Progenitor cell of endocrine pancreas (in vitro differentiated cells): ENCODE measurements around the gene ZNF366. TPM values are rescaled to one million over a fixed set of nuclear protein-coding genes. Genes with fewer than 3 reads are reported as not detected.

Experiments used
- DNase-seq: peaks from one replicate; pipeline ENCODE4 v3.0.0; 2021; ENCODE audit warnings: low spot score; ENCODE audit not compliant: unreplicated experiment
- H3K27ac Mint-ChIP-seq: 2 replicates; pipeline ENCODE4 v1.8.0; 2021; ENCODE audit warnings: mild to moderate bottlenecking, moderate library complexity, mixed read lengths
- H3K27me3 Mint-ChIP-seq: 2 replicates; pipeline ENCODE4 v1.8.0; 2021; ENCODE audit warnings: mixed read lengths
- H3K36me3 Mint-ChIP-seq: 2 replicates; pipeline ENCODE4 v1.8.0; 2022; ENCODE audit warnings: mixed read lengths; ENCODE audit not compliant: insufficient read depth
- H3K4me1 Mint-ChIP-seq: 2 replicates; pipeline ENCODE4 v1.8.0; 2021; ENCODE audit warnings: low read depth, mixed read lengths
- H3K4me3 Mint-ChIP-seq: 2 replicates; pipeline ENCODE4 v1.8.0; 2021; ENCODE audit warnings: low read depth, mild to moderate bottlenecking, moderate library complexity, mixed read lengths
- H3K9me3 Mint-ChIP-seq: 2 replicates; pipeline ENCODE4 v1.8.0; 2021; ENCODE audit warnings: low read depth, mixed read lengths
- CTCF ChIP-seq: fragments of 200-600 bp; sonication (generic); IDR thresholded peaks from one replicate; pipeline ENCODE4 v1.5.0; 2021; ENCODE audit warnings: antibody characterized with exemption, mild to moderate bottlenecking; ENCODE audit not compliant: unreplicated experiment
- total RNA-seq: library from RNA; stranded (reverse); gene quantifications from 2 replicates; pipeline ENCODE4 v1.2.1, GENCODE V29; 2021

The ZNF366 gene
- total RNA-seq, 1 donor from 2014 or later, result not detected

- no peak for DNase-seq
- H3K27me3 Mint-ChIP-seq, result no peaks in the 10 kb centered on the region
- H3K4me3 Mint-ChIP-seq, result no peak overlapping the region
- peaks cover 2% of the 10 kb centered on the region for H3K4me1 Mint-ChIP-seq
- no peaks in the 10 kb centered on the region for H3K9me3 Mint-ChIP-seq
- no peak for TF ChIP-seq CTCF
- H3K36me3 Mint-ChIP-seq, result no peaks in the 10 kb centered on the region
- H3K27ac Mint-ChIP-seq, result no peak overlapping the region
Measured at GRCh38 chr5:72478684-72479083, 28.5 kb downstream of the ZNF366 start.

DNA sequence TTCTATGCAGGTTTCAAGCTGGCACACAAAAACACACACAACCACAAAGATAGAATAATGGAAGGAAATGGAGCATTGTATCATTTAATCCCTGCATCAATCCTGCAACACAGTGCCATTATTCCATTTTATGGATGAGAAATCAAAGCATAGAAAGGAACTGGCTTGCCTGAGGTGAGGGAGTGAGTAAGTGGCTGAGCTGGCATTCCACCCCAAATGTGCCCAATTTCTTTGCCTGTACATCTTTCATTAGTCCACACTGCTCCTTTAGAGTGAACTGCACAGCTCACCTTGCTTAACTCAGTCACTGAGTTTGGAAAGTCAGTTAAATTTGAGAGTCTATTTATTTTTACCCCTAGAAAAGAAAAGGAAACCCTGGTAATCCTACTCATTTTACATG, 28.9 kb downstream of the ZNF366 start:
- Mint-ChIP-seq H3K4me3 (no peak overlapping the region), H3K36me3 (no peaks in the 10 kb centered on the region), H3K4me1 (peaks cover 2% of the 10 kb centered on the region), H3K9me3 (no peaks in the 10 kb centered on the region), H3K27ac (no peak overlapping the region), H3K27me3 (no peaks in the 10 kb centered on the region)
- no peak for TF ChIP-seq CTCF
- no peak for DNase-seq

DNA sequence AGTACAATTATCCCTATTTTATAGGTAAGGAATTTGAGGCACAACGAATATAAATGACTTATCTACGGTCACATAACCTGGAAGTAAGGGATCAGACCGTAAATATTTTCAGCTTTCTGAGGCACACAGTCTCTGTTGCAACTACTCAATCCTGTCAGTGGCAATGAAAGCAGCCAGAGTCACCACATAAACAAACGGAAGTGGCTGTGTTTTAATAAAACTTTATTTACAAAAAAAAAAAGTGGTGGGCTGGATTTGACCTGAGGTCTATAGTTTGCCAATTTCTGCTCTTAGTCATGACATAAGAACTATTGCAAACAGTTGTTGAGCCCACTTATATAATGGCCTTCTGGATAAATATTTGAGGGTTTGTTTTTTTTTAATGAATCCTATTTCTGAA, 29.6 kb downstream of the ZNF366 start:
- TF ChIP-seq CTCF, result no peak
- no peak overlapping the region for H3K4me3 Mint-ChIP-seq
- H3K36me3 Mint-ChIP-seq, result no peaks in the 10 kb centered on the region
- no peaks in the 10 kb centered on the region for H3K9me3 Mint-ChIP-seq
- peaks cover 2% of the 10 kb centered on the region for H3K4me1 Mint-ChIP-seq
- peaks cover 4% of the 10 kb centered on the region for H3K27me3 Mint-ChIP-seq
- no peak overlapping the region for H3K27ac Mint-ChIP-seq
- no peak for DNase-seq

DNA sequence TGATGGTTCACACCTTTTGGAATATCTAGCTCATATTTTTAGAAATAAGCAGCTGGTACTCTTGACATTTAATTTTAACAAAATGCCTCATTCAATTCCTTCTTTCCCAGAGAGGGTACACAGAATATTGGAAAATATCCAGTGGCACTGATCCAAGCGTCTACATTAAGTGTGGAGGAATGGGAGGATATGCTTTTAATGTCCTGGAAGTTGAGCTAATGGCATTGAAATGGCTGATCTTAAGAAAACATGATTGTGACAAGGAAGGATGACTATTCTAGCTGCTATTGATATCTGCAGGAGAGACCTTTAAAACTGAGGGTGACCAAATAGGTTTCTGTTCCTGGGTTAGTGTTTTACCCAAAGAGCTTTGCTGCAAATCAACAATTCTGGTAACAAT, 30.0 kb downstream of the ZNF366 start:
- H3K27me3 Mint-ChIP-seq, result peaks cover 4% of the 10 kb centered on the region
- H3K4me1 Mint-ChIP-seq, result peaks cover 2% of the 10 kb centered on the region
- H3K4me3 Mint-ChIP-seq, result no peak overlapping the region
- TF ChIP-seq CTCF, result no peak
- H3K36me3 Mint-ChIP-seq, result no peaks in the 10 kb centered on the region
- no peaks in the 10 kb centered on the region for H3K9me3 Mint-ChIP-seq
- H3K27ac Mint-ChIP-seq, result no peak overlapping the region
- DNase-seq, result no peak

- H3K9me3 Mint-ChIP-seq, result no peaks in the 10 kb centered on the region
- no peak overlapping the region for H3K27ac Mint-ChIP-seq
- H3K4me1 Mint-ChIP-seq, result peaks cover 2% of the 10 kb centered on the region
- no peak overlapping the region for H3K4me3 Mint-ChIP-seq
- no peak for DNase-seq
- H3K36me3 Mint-ChIP-seq, result no peaks in the 10 kb centered on the region
- no peak for TF ChIP-seq CTCF
- peaks cover 4% of the 10 kb centered on the region for H3K27me3 Mint-ChIP-seq
Measured at GRCh38 chr5:72476721-72477120, 30.5 kb downstream of the ZNF366 start.
